SK-N-SH (cell line): Measurements from ENCODE around the gene CUBN. TPM values are rescaled to one million over a fixed set of nuclear protein-coding genes. Genes with fewer than 3 reads are reported as not detected.

ENCODE experiments used
- CTCF ChIA-PET: fragments of 300-600, 350-600 bp; formaldehyde crosslinking; extraction: SDS; loops from one replicate; lab custom pipeline; 2021; lab: Yijun Ruan, JAX
- POLR2A ChIA-PET: fragments of 350-600 bp; sonication (Branson Sonifier 250); formaldehyde crosslinking; extraction: SDS; loops from one replicate; lab custom pipeline; 2020; ENCODE audit warnings: antibody characterized with exemption, inconsistent platforms; lab: Yijun Ruan, JAX
- DNase-seq: peaks from one replicate; pipeline ENCODE4 v3.0.0; 2012
- H2AFZ ChIP-seq: fragments of 200-600 bp; sonication (generic); 2 replicates; pipeline ENCODE4 v1.8.1; 2016; ENCODE audit warnings: antibody characterized with exemption, mild to moderate bottlenecking, low read depth
- H3F3A ChIP-seq: fragments of 200-600 bp; sonication (generic); replicated peaks from 2 replicates; pipeline ENCODE3; 2016; ENCODE audit warnings: antibody characterized with exemption, mild to moderate bottlenecking; ENCODE audit not compliant: insufficient read depth
- H3K27ac ChIP-seq, 2 experiments: fragments of 200-500 bp in 1 of 2; fragments of 200-600 bp in 1 of 2; sonication (Bioruptor generic) in 1 of 2; sonication (generic), shearing (Covaris generic) in 1 of 2; 2 replicates each; pipeline versions ENCODE4 v1.5.1 to v1.6.1; 2014 to 2016; ENCODE audit warnings: low read depth in 2 of 2, inconsistent platforms in 1 of 2, low read length in 1 of 2, mild to moderate bottlenecking in 1 of 2, mixed read lengths in 1 of 2
- H3K27me3 ChIP-seq: fragments of 200-600 bp; sonication (generic), shearing (Covaris generic); 2 replicates; pipeline ENCODE4 v1.6.1; 2016; ENCODE audit warnings: mixed run types; ENCODE audit not compliant: insufficient read depth
- H3K36me3 ChIP-seq, 2 experiments: fragments of 200-500 bp in 1 of 2; fragments of 200-600 bp in 1 of 2; sonication (Bioruptor generic) in 1 of 2; sonication (generic) in 1 of 2; replicated peaks in 1 of 2; 2 replicates each; pipeline versions ENCODE3 to v1.5.1; 2014 to 2016; ENCODE audit warnings: low read length in 1 of 2, mild to moderate bottlenecking in 1 of 2; ENCODE audit not compliant: insufficient read depth in 2 of 2, control insufficient read depth in 1 of 2
- H3K4me1 ChIP-seq, 2 experiments: fragments of 200-500 bp in 1 of 2; fragments of 200-600 bp in 1 of 2; sonication (Bioruptor generic) in 1 of 2; sonication (generic), shearing (Covaris generic) in 1 of 2; 2 replicates each; pipeline versions ENCODE4 v1.5.1 to v1.6.1; 2014 to 2016; ENCODE audit warnings: low read depth in 1 of 2, low read length in 1 of 2, mixed run types in 1 of 2; ENCODE audit not compliant: insufficient read depth in 2 of 2, control insufficient read depth in 1 of 2
- H3K4me2 ChIP-seq: fragments of 200-600 bp; sonication (generic), shearing (Covaris generic); 2 replicates; pipeline ENCODE4 v1.6.1; 2017; ENCODE audit warnings: mixed run types
- H3K4me3 ChIP-seq, 2 experiments: fragments of 200-500 bp in 1 of 2; fragments of 200-600 bp in 1 of 2; sonication (Bioruptor generic) in 1 of 2; sonication (generic), shearing (Covaris generic) in 1 of 2; 2 replicates each; pipeline versions ENCODE4 v1.5.1 to v1.8.1; 2014 to 2016; ENCODE audit warnings: low read depth in 2 of 2, inconsistent platforms in 1 of 2, low read length in 1 of 2, mild to moderate bottlenecking in 1 of 2, mixed read lengths in 1 of 2, moderate library complexity in 1 of 2
- H3K79me2 ChIP-seq: fragments of 200-600 bp; sonication (generic); 2 replicates; pipeline ENCODE4 v1.8.1; 2017; ENCODE audit warnings: mild to moderate bottlenecking; ENCODE audit not compliant: insufficient read depth
- H3K9ac ChIP-seq: fragments of 200-600 bp; sonication (generic); 2 replicates; pipeline ENCODE4 v1.6.1; 2017; ENCODE audit warnings: mixed run types
- H3K9me2 ChIP-seq: fragments of 200-600 bp; sonication (generic); 2 replicates; pipeline ENCODE4 v1.6.1; 2017; ENCODE audit warnings: mixed run types
- H3K9me3 ChIP-seq: fragments of 200-600 bp; sonication (generic); 2 replicates; pipeline ENCODE4 v1.6.1; 2017; ENCODE audit warnings: mixed run types, mild to moderate bottlenecking, moderate library complexity
- H4K20me1 ChIP-seq: fragments of 200-600 bp; sonication (generic); 2 replicates; pipeline ENCODE4 v1.6.1; 2017; ENCODE audit warnings: mild to moderate bottlenecking, mixed run types; ENCODE audit not compliant: insufficient read depth
- CTCF ChIP-seq: fragments of 200-600 bp; sonication (generic); IDR thresholded peaks from 2 replicates; pipeline ENCODE4 v1.6.1; 2017; ENCODE audit warnings: antibody characterized with exemption, mild to moderate bottlenecking, moderate library complexity
- ELF1 ChIP-seq: IDR thresholded peaks from 2 replicates; pipeline ENCODE4 v1.4.0; 2012
- EP300 ChIP-seq, 2 experiments: IDR thresholded peaks; 2 replicates each; pipeline versions ENCODE4 v1.4.0 to v1.6.1; 2012; ENCODE audit warnings: borderline replicate concordance in 1 of 2, low read depth in 1 of 2, low read length in 1 of 2
- EZH2phosphoT487 ChIP-seq: fragments of 200-600 bp; sonication (generic); IDR thresholded peaks from 2 replicates; pipeline ENCODE4 v1.6.1; 2017; ENCODE audit warnings: low read depth, mixed run types, mild to moderate bottlenecking, antibody characterized with exemption, moderate library complexity, borderline replicate concordance
- GATA2 ChIP-seq: sonication (generic); formaldehyde crosslinking; IDR thresholded peaks from 2 replicates; pipeline ENCODE4 v1.5.0; 2020; ENCODE audit warnings: mild to moderate bottlenecking, missing genetic modification reagents
- JUND ChIP-seq: IDR thresholded peaks from 2 replicates; pipeline ENCODE4 v1.4.0; 2012
- MEF2A ChIP-seq: IDR thresholded peaks from 2 replicates; pipeline ENCODE4 v1.4.0; 2012; ENCODE audit warnings: low read depth, borderline replicate concordance
- MXI1 ChIP-seq: IDR thresholded peaks from 2 replicates; pipeline ENCODE4 v1.6.1; 2012; ENCODE audit warnings: mild to moderate bottlenecking, low read depth, low read length, improper control_type of control experiment
- NFIC ChIP-seq: IDR thresholded peaks from 2 replicates; pipeline ENCODE4 v1.4.0; 2012; ENCODE audit warnings: borderline replicate concordance
- POLR2AphosphoS5 ChIP-seq: IDR thresholded peaks from 2 replicates; pipeline ENCODE4 v1.6.1; 2012; ENCODE audit warnings: low read depth, low read length
- RAD21 ChIP-seq: IDR thresholded peaks from 2 replicates; pipeline ENCODE4 v1.6.1; 2012; ENCODE audit warnings: mild to moderate bottlenecking, low read length
- RXRA ChIP-seq: IDR thresholded peaks from 2 replicates; pipeline ENCODE4 v1.4.0; 2012; ENCODE audit warnings: low read depth, mild to moderate bottlenecking, borderline replicate concordance
- SIN3A ChIP-seq: IDR thresholded peaks from 2 replicates; pipeline ENCODE4 v1.6.1; 2012; ENCODE audit warnings: low read depth, mild to moderate bottlenecking, low read length, moderate library complexity, borderline replicate concordance
- USF1 ChIP-seq: IDR thresholded peaks from 2 replicates; pipeline ENCODE4 v1.4.0; 2012; ENCODE audit warnings: low read depth, borderline replicate concordance
- ZBTB33 ChIP-seq: IDR thresholded peaks from 2 replicates; pipeline ENCODE4 v1.4.0; 2012; ENCODE audit warnings: low read depth, borderline replicate concordance
- WGBS: methylation state at CpG from one replicate; pipeline ENCODE4 v1.1.6; 2017; ENCODE audit warnings: low lambda C conversion rate; 5-methylcytosine and 5-hydroxymethylcytosine counted together
- polyA plus RNA-seq, 3 experiments: library from polyadenylated mRNA; depleted of rRNA; stranded (reverse); fragments of >200 nt; gene quantifications; 2 replicates each; pipeline ENCODE4 v1.2.3, GENCODE V29; 2012

Gene CUBN
- polyA plus RNA-seq, 1 of the 3 experiments (the other 2 are of a cell fraction), result 2.4 TPM

- Histone ChIP-seq H3K4me3 (no peak overlapping the region), H3K4me2 (no peak overlapping the region), H4K20me1 (no peaks in the 10 kb centered on the region), H3K4me1 (peaks cover 3 to 25% of the 10 kb centered on the region in 2 experiments), H2AFZ (0 out of 2 replicates have a peak overlapping the region, but pooled peaks have one; percentile 39), H3K36me3 (no peaks in the 10 kb centered on the region), H3K79me2 (no peaks in the 10 kb centered on the region; the same call in 1 of the 2 replicates), H3K9ac (peak overlapping the region; percentile 20), H3K27ac (peak overlapping the region in 1 of 2 experiments; percentile 100; a peak in 3 of 4 replicates), H3K9me3 (no peaks in the 10 kb centered on the region), H3K9me2 (no peaks in the 10 kb centered on the region), H3F3A (peaks cover 54% of the 10 kb centered on the region), H3K27me3 (no peaks in the 10 kb centered on the region)
- TF ChIP-seq GATA2 (CRISPR knock-in tag), result no peak
- TF ChIP-seq EP300 (IDR thresholded peaks at IDR 0.05; ENCODE audit: borderline replicate concordance in 1 of 2, low read depth in 1 of 2, low read length in 1 of 2), result no peak
- TF ChIP-seq RXRA, result no peak
- TF ChIP-seq ELF1, result no peak
- ChIA-PET CTCF (interaction anchor here (1.2 kb wide), 1 partner anchor 141 kb away, joined by 3 read pairs; no protein-coding TSS in a partner anchor), POLR2A (no interaction called here)
- no peak for DNase-seq
- 84% methylated on average over 4 of the region's 4 CpGs for WGBS
These were observed 136.4 kb downstream of the CUBN start for GRCh38 chr10:16993186-16993585.

GRCh38 chr10:16992611-16993119 lies 136.9 kb downstream of the CUBN start:
- no peak overlapping the region; the same call in 1 of the 2 replicates for H3K4me2 ChIP-seq
- TF ChIP-seq RXRA (no peak), USF1 (no peak), NFIC (no peak), MEF2A (no peak), CTCF (no peak), SIN3A (no peak), POLR2AphosphoS5 (no peak), RAD21 (no peak), ZBTB33 (no peak), EZH2phosphoT487 (no peak), JUND (no peak), MXI1 (no peak)
- TF ChIP-seq, all 33 proteins: peak for 0
- Histone ChIP-seq H3K36me3 (no peaks in the 10 kb centered on the region), H3K27me3 (no peaks in the 10 kb centered on the region), H3K9me2 (no peaks in the 10 kb centered on the region), H3K9ac (peak overlapping the region; percentile 20), H2AFZ (0 out of 2 replicates have a peak overlapping the region, but pooled peaks have one; percentile 39), H3K4me3 (no peak overlapping the region), H3K27ac (peak overlapping the region; percentile 58 to 100; a peak in 3 of 4 replicates), H3K9me3 (no peaks in the 10 kb centered on the region), H4K20me1 (no peaks in the 10 kb centered on the region), H3F3A (peaks cover 55% of the 10 kb centered on the region), H3K4me1 (peaks cover 3 to 29% of the 10 kb centered on the region in 2 experiments), H3K79me2 (no peaks in the 10 kb centered on the region)
- WGBS, result 83% methylated on average over 10 of the region's 10 CpGs
- ChIA-PET CTCF (interaction anchor here (1.2 kb wide), 1 partner anchor 140 kb away, joined by 3 read pairs; no protein-coding TSS in a partner anchor), POLR2A (no interaction called here)
- DNase-seq, result no peak
